IPS-18a (cell line): ENCODE results near the gene HOMER2.
"Not testable (repeated sequence)": the region's sequence is repeated elsewhere in the genome, so short reads cannot be mapped to it uniquely, and the experiment has no call there.

Source experiments
- H3K27ac ChIP-seq: one replicate; pipeline ENCODE4 v1.5.1; 2013; ENCODE audit warnings: low read length
- H3K27me3 ChIP-seq: one replicate; pipeline ENCODE4 v1.6.1; 2013; ENCODE audit warnings: mild to moderate bottlenecking, low read length; ENCODE audit not compliant: control insufficient read depth, insufficient read depth
- H3K36me3 ChIP-seq: one replicate; pipeline ENCODE4 v1.6.1; 2013; ENCODE audit warnings: low read depth, low read length; ENCODE audit not compliant: control insufficient read depth
- H3K4me1 ChIP-seq: one replicate; pipeline ENCODE4 v1.6.1; 2013; ENCODE audit warnings: low read depth, low read length; ENCODE audit not compliant: control insufficient read depth
- H3K4me3 ChIP-seq: one replicate; pipeline ENCODE4 v1.5.1; 2013; ENCODE audit warnings: low read length
- H3K9ac ChIP-seq: one replicate; pipeline ENCODE4 v1.6.1; 2013; ENCODE audit warnings: mild to moderate bottlenecking, low read length, moderate library complexity
- H3K9me3 ChIP-seq: one replicate; pipeline ENCODE4 v1.6.1; 2013; ENCODE audit warnings: low read depth, low read length; ENCODE audit not compliant: control insufficient read depth

Gene HOMER2

GRCh38 chr15:82943176-82943575, 9.3 kb downstream of the HOMER2 start:
- Histone ChIP-seq H3K36me3 (no peaks in the 10 kb centered on the region), H3K4me1 (no peaks in the 10 kb centered on the region), H3K9me3 (no peaks in the 10 kb centered on the region), H3K27me3 (no peaks in the 10 kb centered on the region), H3K9ac (no peak overlapping the region), H3K27ac (no peak overlapping the region), H3K4me3 (no peak overlapping the region)

GRCh38 chr15:82942691-82943090, 9.8 kb downstream of the HOMER2 start:
- Histone ChIP-seq H3K9ac (no peak overlapping the region), H3K4me1 (no peaks in the 10 kb centered on the region), H3K27me3 (no peaks in the 10 kb centered on the region), H3K4me3 (no peak overlapping the region), H3K9me3 (no peaks in the 10 kb centered on the region), H3K36me3 (no peaks in the 10 kb centered on the region), H3K27ac (no peak overlapping the region)

- not testable (repeated sequence) for H3K27ac ChIP-seq, H3K36me3 ChIP-seq, H3K9ac ChIP-seq, H3K4me3 ChIP-seq, H3K27me3 ChIP-seq, H3K4me1 ChIP-seq, H3K9me3 ChIP-seq
These were observed 12.8 kb downstream of the HOMER2 start for GRCh38 chr15:82939678-82940077.

GRCh38 chr15:82937712-82938058, 14.8 kb downstream of the HOMER2 start:
- Histone ChIP-seq H3K27me3 (no peaks in the 10 kb centered on the region), H3K4me3 (no peak overlapping the region), H3K9ac (no peak overlapping the region), H3K36me3 (no peaks in the 10 kb centered on the region), H3K9me3 (no peaks in the 10 kb centered on the region), H3K27ac (no peak overlapping the region), H3K4me1 (no peaks in the 10 kb centered on the region)

GRCh38 chr15:82936966-82937711, 15.4 kb downstream of the HOMER2 start:
- H3K27me3 ChIP-seq, result no peaks in the 10 kb centered on the region

GRCh38 chr15:82935382-82935781, 17.1 kb downstream of the HOMER2 start:
- no peak overlapping the region for H3K27ac ChIP-seq
- no peak overlapping the region for H3K4me3 ChIP-seq

More at GRCh38 chr15:82936966-82937711, 15.4 kb downstream of the HOMER2 start:
- no peak overlapping the region for H3K27ac ChIP-seq
- no peaks in the 10 kb centered on the region for H3K36me3 ChIP-seq
- no peaks in the 10 kb centered on the region for H3K4me1 ChIP-seq
- H3K9me3 ChIP-seq, result no peaks in the 10 kb centered on the region
- no peak overlapping the region for H3K4me3 ChIP-seq
- no peak overlapping the region for H3K9ac ChIP-seq

GRCh38 chr15:82934100-82934880, 18.2 kb downstream of the HOMER2 start:
- Histone ChIP-seq H3K9me3 (no peaks in the 10 kb centered on the region), H3K4me3 (no peak overlapping the region), H3K27ac (no peak overlapping the region), H3K9ac (no peak overlapping the region), H3K27me3 (no peaks in the 10 kb centered on the region), H3K36me3 (no peaks in the 10 kb centered on the region), H3K4me1 (no peaks in the 10 kb centered on the region)

More at GRCh38 chr15:82935382-82935781, 17.1 kb downstream of the HOMER2 start:
- Histone ChIP-seq H3K4me1 (no peaks in the 10 kb centered on the region), H3K9me3 (no peaks in the 10 kb centered on the region), H3K9ac (no peak overlapping the region), H3K27me3 (no peaks in the 10 kb centered on the region), H3K36me3 (no peaks in the 10 kb centered on the region)

- Histone ChIP-seq H3K27me3 (no peaks in the 10 kb centered on the region), H3K27ac (no peak overlapping the region), H3K36me3 (no peaks in the 10 kb centered on the region), H3K9me3 (no peaks in the 10 kb centered on the region), H3K4me1 (no peaks in the 10 kb centered on the region), H3K4me3 (no peak overlapping the region), H3K9ac (no peak overlapping the region)
These were observed 18.9 kb downstream of the HOMER2 start for GRCh38 chr15:82933576-82933975.

GRCh38 chr15:82931221-82931620, 21.3 kb downstream of the HOMER2 start:
- no peak overlapping the region for H3K9ac ChIP-seq
- H3K4me1 ChIP-seq, result no peaks in the 10 kb centered on the region
- no peaks in the 10 kb centered on the region for H3K36me3 ChIP-seq
- H3K27ac ChIP-seq, result no peak overlapping the region
- no peaks in the 10 kb centered on the region for H3K27me3 ChIP-seq
- H3K4me3 ChIP-seq, result no peak overlapping the region
- no peaks in the 10 kb centered on the region for H3K9me3 ChIP-seq

GRCh38 chr15:82930461-82930860, 22.1 kb downstream of the HOMER2 start:
- H3K27me3 ChIP-seq, result no peaks in the 10 kb centered on the region
- no peaks in the 10 kb centered on the region for H3K4me1 ChIP-seq
- no peak overlapping the region for H3K9ac ChIP-seq
- H3K36me3 ChIP-seq, result no peaks in the 10 kb centered on the region
- H3K9me3 ChIP-seq, result no peaks in the 10 kb centered on the region
- H3K4me3 ChIP-seq, result no peak overlapping the region
- no peak overlapping the region for H3K27ac ChIP-seq

- Histone ChIP-seq H3K9ac (no peak overlapping the region), H3K4me3 (no peak overlapping the region), H3K4me1 (no peaks in the 10 kb centered on the region), H3K9me3 (no peaks in the 10 kb centered on the region), H3K27ac (no peak overlapping the region), H3K36me3 (no peaks in the 10 kb centered on the region), H3K27me3 (no peaks in the 10 kb centered on the region)
These were observed 23.8 kb downstream of the HOMER2 start for GRCh38 chr15:82928711-82929110.

GRCh38 chr15:82923744-82924143, 28.8 kb downstream of the HOMER2 start:
- Histone ChIP-seq H3K9me3 (no peaks in the 10 kb centered on the region), H3K4me3 (no peak overlapping the region), H3K27me3 (no peaks in the 10 kb centered on the region), H3K4me1 (no peaks in the 10 kb centered on the region), H3K27ac (no peak overlapping the region), H3K36me3 (no peaks in the 10 kb centered on the region), H3K9ac (no peak overlapping the region)
